H9 (cell line): Measurements from ENCODE around the gene ADGRG2. TPM values are rescaled to one million over a fixed set of nuclear protein-coding genes. Genes with fewer than 3 reads are reported as not detected.

ENCODE experiments used
- DNase-seq: peaks from one replicate; pipeline ENCODE4 v3.0.0-alpha.2; 2017
- H2AFZ ChIP-seq: one replicate; pipeline ENCODE4 v1.6.1; 2013; ENCODE audit warnings: mild to moderate bottlenecking, low read length, control low read depth, moderate library complexity
- H2AK5ac ChIP-seq: 2 replicates; pipeline ENCODE4 v1.6.1; 2013; ENCODE audit warnings: low read length, control low read depth, mixed read lengths; ENCODE audit not compliant: insufficient read length
- H2BK120ac ChIP-seq: one replicate; pipeline ENCODE4 v1.6.1; 2013; ENCODE audit warnings: low read depth, mild to moderate bottlenecking, low read length, control low read depth, inconsistent platforms; ENCODE audit not compliant: poor library complexity, severe bottlenecking
- H2BK12ac ChIP-seq: 2 replicates; pipeline ENCODE4 v1.6.1; 2013; ENCODE audit warnings: low read length, control low read depth, mixed read lengths, low read depth; ENCODE audit not compliant: insufficient read length
- H2BK15ac ChIP-seq: 2 replicates; pipeline ENCODE4 v1.6.1; 2013; ENCODE audit warnings: low read depth, low read length, control low read depth
- H2BK20ac ChIP-seq: one replicate; pipeline ENCODE4 v1.6.1; 2013; ENCODE audit warnings: low read depth, mild to moderate bottlenecking, low read length, control low read depth, inconsistent platforms; ENCODE audit not compliant: poor library complexity, severe bottlenecking
- H2BK5ac ChIP-seq: 2 replicates; pipeline ENCODE4 v1.6.1; 2013; ENCODE audit warnings: low read length, control low read depth, mixed read lengths; ENCODE audit not compliant: insufficient read length
- H3K14ac ChIP-seq: 2 replicates; pipeline ENCODE4 v1.6.1; 2013; ENCODE audit warnings: low read length, control low read depth; ENCODE audit not compliant: insufficient read depth
- H3K18ac ChIP-seq: 2 replicates; pipeline ENCODE4 v1.6.1; 2013; ENCODE audit warnings: low read depth, mild to moderate bottlenecking, mixed read lengths, low read length, control low read depth; ENCODE audit not compliant: insufficient read length
- H3K23ac ChIP-seq: 2 replicates; pipeline ENCODE4 v1.6.1; 2013; ENCODE audit warnings: low read length, control low read depth, mixed read lengths, low read depth; ENCODE audit not compliant: insufficient read length
- H3K23me2 ChIP-seq: 2 replicates; pipeline ENCODE4 v1.6.1; 2013; ENCODE audit warnings: low read depth, mild to moderate bottlenecking, mixed read lengths, low read length, control low read depth; ENCODE audit not compliant: insufficient read length, poor library complexity, severe bottlenecking
- H3K27ac ChIP-seq: 2 replicates; pipeline ENCODE4 v1.5.1; 2013; ENCODE audit warnings: low read length, control low read depth, mixed read lengths, low read depth; ENCODE audit not compliant: insufficient read length
- H3K27me3 ChIP-seq: 2 replicates; pipeline ENCODE4 v1.6.1; 2013; ENCODE audit warnings: low read length, control low read depth, inconsistent platforms; ENCODE audit not compliant: insufficient read depth
- H3K4ac ChIP-seq: 2 replicates; pipeline ENCODE4 v1.6.1; 2013; ENCODE audit warnings: low read depth, mild to moderate bottlenecking, control low read depth, inconsistent platforms, low read length, moderate library complexity
- H3K4me1 ChIP-seq: 2 replicates; pipeline ENCODE4 v1.6.1; 2013; ENCODE audit warnings: low read length, control low read depth, inconsistent platforms; ENCODE audit not compliant: insufficient read depth
- H3K4me2 ChIP-seq: 2 replicates; pipeline ENCODE4 v1.6.1; 2013; ENCODE audit warnings: low read length, control low read depth, mixed read lengths; ENCODE audit not compliant: insufficient read length, insufficient read depth
- H3K56ac ChIP-seq: 2 replicates; pipeline ENCODE4 v1.6.1; 2013; ENCODE audit warnings: low read depth, mild to moderate bottlenecking, mixed read lengths, low read length, control low read depth; ENCODE audit not compliant: insufficient read length
- H3K79me1 ChIP-seq: 2 replicates; pipeline ENCODE4 v1.6.1; 2013; ENCODE audit warnings: low read depth, mild to moderate bottlenecking, moderate library complexity, low read length, control low read depth, inconsistent platforms; ENCODE audit not compliant: insufficient read depth, poor library complexity, severe bottlenecking
- H3K79me2 ChIP-seq: 2 replicates; pipeline ENCODE4 v1.6.1; 2013; ENCODE audit warnings: low read length, control low read depth, inconsistent platforms; ENCODE audit not compliant: insufficient read depth
- H3K9ac ChIP-seq: 2 replicates; pipeline ENCODE4 v1.6.1; 2013; ENCODE audit warnings: low read length, control low read depth, mixed read lengths; ENCODE audit not compliant: insufficient read length; ENCODE audit errors: extremely low read depth
- H3K9me3 ChIP-seq: one replicate; pipeline ENCODE4 v1.6.1; 2013; ENCODE audit warnings: low read depth, low read length, inconsistent platforms; ENCODE audit not compliant: control insufficient read depth
- H3T11ph ChIP-seq: one replicate; pipeline ENCODE4 v1.6.1; 2013; ENCODE audit warnings: mild to moderate bottlenecking, low read length, control low read depth, inconsistent platforms
- H4K20me1 ChIP-seq: one replicate; pipeline ENCODE4 v1.6.1; 2013; ENCODE audit not compliant: control insufficient read depth, insufficient read length, insufficient read depth
- H4K5ac ChIP-seq: 2 replicates; pipeline ENCODE4 v1.6.1; 2013; ENCODE audit warnings: low read depth, mild to moderate bottlenecking, mixed read lengths, low read length, control low read depth; ENCODE audit not compliant: insufficient read length
- H4K8ac ChIP-seq: replicated peaks from 2 replicates; pipeline ENCODE4 v1.6.1; 2013; ENCODE audit warnings: low read length, control low read depth, mixed read lengths, low read depth; ENCODE audit not compliant: insufficient read length
- H4K91ac ChIP-seq: 2 replicates; pipeline ENCODE4 v1.6.1; 2013; ENCODE audit warnings: low read depth, mild to moderate bottlenecking, moderate library complexity, mixed read lengths, low read length, control low read depth; ENCODE audit not compliant: insufficient read length
- H3K27ac Mint-ChIP-seq, 3 experiments: 2 replicates in 2 of 3; 3 replicates in 1 of 3; pipeline ENCODE4 v1.8.0; 2020 to 2021; ENCODE audit warnings: mixed read lengths in 3 of 3, mild to moderate bottlenecking in 1 of 3, moderate library complexity in 1 of 3
- H3K27me3 Mint-ChIP-seq: 2 replicates; pipeline ENCODE4 v1.8.0; 2021; ENCODE audit warnings: low read depth, mild to moderate bottlenecking, moderate library complexity, mixed read lengths
- H3K36me3 Mint-ChIP-seq, 3 experiments: 2 replicates in 2 of 3; 3 replicates in 1 of 3; pipeline ENCODE4 v1.8.0; 2020 to 2021; ENCODE audit warnings: low read depth in 3 of 3, mixed read lengths in 3 of 3; ENCODE audit not compliant: insufficient read depth in 1 of 3
- H3K4me1 Mint-ChIP-seq, 2 experiments: 2 replicates each; pipeline ENCODE4 v1.8.0; 2020; ENCODE audit warnings: mixed read lengths in 2 of 2
- H3K4me3 Mint-ChIP-seq, 2 experiments: 2 replicates in 1 of 2; 3 replicates in 1 of 2; pipeline ENCODE4 v1.8.0; 2020 to 2021; ENCODE audit warnings: mild to moderate bottlenecking in 2 of 2, mixed read lengths in 2 of 2, moderate library complexity in 1 of 2
- H3K9me3 Mint-ChIP-seq, 2 experiments: 2 replicates in 1 of 2; 3 replicates in 1 of 2; pipeline ENCODE4 v1.8.0; 2020; ENCODE audit warnings: mild to moderate bottlenecking in 2 of 2, mixed read lengths in 2 of 2, moderate library complexity in 1 of 2
- WGBS: extraction: QIAGEN DNeasy Blood & Tissue Kit; methylation state at CpG from one replicate; pipeline ENCODE4 v1.1.7; 2013; ENCODE audit warnings: missing lambda C conversion rate, low lambda C conversion rate, mixed read lengths; ENCODE audit not compliant: insufficient read length; ENCODE audit errors: extremely low coverage; 5-methylcytosine and 5-hydroxymethylcytosine counted together
- total RNA-seq: library from RNA; stranded (reverse); gene quantifications from 2 replicates; pipeline ENCODE4 v1.2.1, GENCODE V29; 2021
- TF ChIP-seq, protein P1 (sequence below): fragments of 200-600 bp; sonication (generic); conservative IDR thresholded peaks from 3 replicates; pipeline ENCODE4 v1.8.0; 2021; ENCODE audit warnings: antibody characterized with exemption, mild to moderate bottlenecking

Gene ADGRG2
- total RNA-seq, 1 experiment from 2014 or later = 6.8 TPM

DNA sequence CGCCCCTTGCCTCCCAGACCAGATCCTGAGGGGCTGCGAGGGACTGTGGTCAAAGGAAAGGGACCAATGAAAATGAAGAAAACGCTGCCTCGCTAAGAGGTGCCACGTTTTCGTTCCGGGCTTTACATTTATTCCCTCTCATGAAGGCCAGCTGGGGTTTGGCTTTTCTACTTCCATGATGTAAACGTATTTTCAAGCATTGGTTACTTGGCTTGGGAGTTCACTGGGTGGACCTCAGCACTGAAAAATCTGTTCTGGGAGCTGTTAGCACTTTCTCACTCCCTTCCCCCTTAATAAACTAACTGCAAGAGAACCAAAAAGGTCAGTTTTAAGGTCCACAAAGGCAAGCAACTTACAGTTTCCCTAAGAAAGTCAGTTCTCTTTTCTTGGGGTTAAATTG is 40.6 kb upstream of the ADGRG2 start:
- H3K27ac Mint-ChIP-seq = no peak overlapping the region
- H3K4ac ChIP-seq = no peak overlapping the region
- no peaks in the 10 kb centered on the region for H3K23me2 ChIP-seq
- H2BK20ac ChIP-seq = no peak overlapping the region
- H3K4me1 Mint-ChIP-seq = no peaks in the 10 kb centered on the region
- H3T11ph ChIP-seq = no peak overlapping the region
- TF ChIP-seq, protein P1, sequence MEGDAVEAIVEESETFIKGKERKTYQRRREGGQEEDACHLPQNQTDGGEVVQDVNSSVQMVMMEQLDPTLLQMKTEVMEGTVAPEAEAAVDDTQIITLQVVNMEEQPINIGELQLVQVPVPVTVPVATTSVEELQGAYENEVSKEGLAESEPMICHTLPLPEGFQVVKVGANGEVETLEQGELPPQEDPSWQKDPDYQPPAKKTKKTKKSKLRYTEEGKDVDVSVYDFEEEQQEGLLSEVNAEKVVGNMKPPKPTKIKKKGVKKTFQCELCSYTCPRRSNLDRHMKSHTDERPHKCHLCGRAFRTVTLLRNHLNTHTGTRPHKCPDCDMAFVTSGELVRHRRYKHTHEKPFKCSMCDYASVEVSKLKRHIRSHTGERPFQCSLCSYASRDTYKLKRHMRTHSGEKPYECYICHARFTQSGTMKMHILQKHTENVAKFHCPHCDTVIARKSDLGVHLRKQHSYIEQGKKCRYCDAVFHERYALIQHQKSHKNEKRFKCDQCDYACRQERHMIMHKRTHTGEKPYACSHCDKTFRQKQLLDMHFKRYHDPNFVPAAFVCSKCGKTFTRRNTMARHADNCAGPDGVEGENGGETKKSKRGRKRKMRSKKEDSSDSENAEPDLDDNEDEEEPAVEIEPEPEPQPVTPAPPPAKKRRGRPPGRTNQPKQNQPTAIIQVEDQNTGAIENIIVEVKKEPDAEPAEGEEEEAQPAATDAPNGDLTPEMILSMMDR = no peak
- no peak overlapping the region for H2BK12ac ChIP-seq
- no peaks in the 10 kb centered on the region for H4K20me1 ChIP-seq
- no peak overlapping the region for H2AK5ac ChIP-seq
- H3K23ac ChIP-seq = no peak overlapping the region
- H3K79me2 ChIP-seq = no peaks in the 10 kb centered on the region
- H3K9ac ChIP-seq = no peak overlapping the region
- peaks cover 2% of the 10 kb centered on the region; the same call in 1 of the 2 replicates for H3K27me3 Mint-ChIP-seq
- H3K36me3 Mint-ChIP-seq = no peaks in the 10 kb centered on the region; a peak in 2 of 7 replicates
- H3K14ac ChIP-seq = no peak overlapping the region
- H3K4me3 Mint-ChIP-seq = no peak overlapping the region
- no peak overlapping the region for H2BK15ac ChIP-seq
- no peak overlapping the region for H4K91ac ChIP-seq
- H2BK5ac ChIP-seq = no peak overlapping the region
- H4K8ac ChIP-seq = no peak overlapping the region
- H3K27me3 ChIP-seq = no peaks in the 10 kb centered on the region
- H3K4me1 ChIP-seq = no peaks in the 10 kb centered on the region
- peaks cover 25% of the 10 kb centered on the region for H3K9me3 ChIP-seq
- H3K18ac ChIP-seq = no peak overlapping the region
- H3K79me1 ChIP-seq = no peaks in the 10 kb centered on the region
- DNase-seq = no peak
- H3K56ac ChIP-seq = no peak overlapping the region
- no CpG with 5 or more reads among the region's 8 CpGs for WGBS
- no peak overlapping the region for H2AFZ ChIP-seq
- H3K9me3 Mint-ChIP-seq = peaks cover 68 to 76% of the 10 kb centered on the region in 2 experiments
- no peak overlapping the region for H2BK120ac ChIP-seq
- no peak overlapping the region for H3K27ac ChIP-seq
- no peak overlapping the region for H4K5ac ChIP-seq
- H3K4me2 ChIP-seq = no peak overlapping the region
